Endodermal cell (in vitro differentiated cells): ENCODE results near the gene RNF39. TPM values are rescaled to one million over a fixed set of nuclear protein-coding genes. Genes with fewer than 3 reads are reported as not detected.

ENCODE experiments used
- DNase-seq: peaks from one replicate; pipeline ENCODE4 v3.0.0-alpha.2; 2017
- H3K27ac ChIP-seq: 2 replicates; pipeline ENCODE4 v1.5.1; 2013; ENCODE audit warnings: mild to moderate bottlenecking, low read depth, low read length, moderate library complexity
- H3K27me3 ChIP-seq: 2 replicates; pipeline ENCODE4 v1.6.1; 2013; ENCODE audit warnings: mild to moderate bottlenecking, low read length, moderate library complexity; ENCODE audit not compliant: insufficient read depth, control insufficient read depth, poor library complexity, severe bottlenecking
- H3K36me3 ChIP-seq: 2 replicates; pipeline ENCODE4 v1.7.0; 2013; ENCODE audit warnings: mild to moderate bottlenecking, low read length, moderate library complexity; ENCODE audit not compliant: control insufficient read depth, insufficient read depth
- H3K4me1 ChIP-seq: one replicate; pipeline ENCODE4 v1.7.0; 2013; ENCODE audit warnings: low read length; ENCODE audit not compliant: control insufficient read depth, insufficient read depth
- H3K4me3 ChIP-seq: 2 replicates; pipeline ENCODE4 v1.5.1; 2013; ENCODE audit warnings: mild to moderate bottlenecking, low read length, moderate library complexity
- H3K9ac ChIP-seq: 2 replicates; pipeline ENCODE4 v1.6.1; 2013; ENCODE audit warnings: mild to moderate bottlenecking, low read length, moderate library complexity; ENCODE audit not compliant: poor library complexity, severe bottlenecking; ENCODE audit errors: extremely low read depth
- H3K9me3 ChIP-seq: 2 replicates; pipeline ENCODE4 v1.6.1; 2013; ENCODE audit warnings: mild to moderate bottlenecking, low read length, moderate library complexity; ENCODE audit not compliant: control insufficient read depth
- H3K27ac Mint-ChIP-seq: 2 replicates; pipeline ENCODE4 v1.8.0; 2020; ENCODE audit warnings: mixed read lengths
- H3K27me3 Mint-ChIP-seq: 2 replicates; pipeline ENCODE4 v1.8.0; 2021; ENCODE audit warnings: mild to moderate bottlenecking, mixed read lengths; ENCODE audit not compliant: insufficient read depth
- H3K36me3 Mint-ChIP-seq: 2 replicates; pipeline ENCODE4 v1.8.0; 2020; ENCODE audit warnings: low read depth, mixed read lengths
- H3K4me1 Mint-ChIP-seq: 2 replicates; pipeline ENCODE4 v1.8.0; 2020; ENCODE audit warnings: mixed read lengths
- H3K4me3 Mint-ChIP-seq: 2 replicates; pipeline ENCODE4 v1.8.0; 2020; ENCODE audit warnings: mild to moderate bottlenecking, moderate library complexity, mixed read lengths
- H3K9me3 Mint-ChIP-seq: 2 replicates; pipeline ENCODE4 v1.8.0; 2020; ENCODE audit warnings: mild to moderate bottlenecking, mixed read lengths
- WGBS, 2 experiments: methylation state at CpG; one replicate each; pipeline versions ENCODE4 v1.1.5 to v1.1.7; 2013; ENCODE audit warnings: missing lambda C conversion rate in 2 of 2, mixed read lengths in 1 of 2; ENCODE audit not compliant: insufficient coverage in 1 of 2, insufficient read length in 1 of 2; 5-methylcytosine and 5-hydroxymethylcytosine counted together
- total RNA-seq, 2 donors: library from RNA; stranded (reverse); fragmentation: NEBNext Ultra II Directional in 1 of 2; extraction: Animal tissue kit (Norgen Biotek cat#: 25700) in 1 of 2; gene quantifications; 2 replicates in 1 of 2; 3 replicates in 1 of 2; pipeline ENCODE4 v1.2.1, GENCODE V29; 2021
- TF ChIP-seq, protein P1 (sequence below): fragments of 200-600 bp; sonication (generic); conservative IDR thresholded peaks from 2 replicates; pipeline ENCODE4 v1.5.0; 2021; ENCODE audit warnings: antibody characterized with exemption, mild to moderate bottlenecking

The RNF39 gene
- total RNA-seq, 2 donors from 2014 or later = 0.15 TPM; not detected in 1

- Mint-ChIP-seq H3K4me1 (no peaks in the 10 kb centered on the region), H3K4me3 (no peak overlapping the region), H3K27ac (peak overlapping the region; percentile 13), H3K27me3 (no peaks in the 10 kb centered on the region), H3K36me3 (no peaks in the 10 kb centered on the region), H3K9me3 (no peaks in the 10 kb centered on the region)
- no peaks in the 10 kb centered on the region for H3K9me3 ChIP-seq
- no peak for DNase-seq
- no peaks in the 10 kb centered on the region for H3K4me1 ChIP-seq
- H3K36me3 ChIP-seq = no peaks in the 10 kb centered on the region
- TF ChIP-seq, protein P1, sequence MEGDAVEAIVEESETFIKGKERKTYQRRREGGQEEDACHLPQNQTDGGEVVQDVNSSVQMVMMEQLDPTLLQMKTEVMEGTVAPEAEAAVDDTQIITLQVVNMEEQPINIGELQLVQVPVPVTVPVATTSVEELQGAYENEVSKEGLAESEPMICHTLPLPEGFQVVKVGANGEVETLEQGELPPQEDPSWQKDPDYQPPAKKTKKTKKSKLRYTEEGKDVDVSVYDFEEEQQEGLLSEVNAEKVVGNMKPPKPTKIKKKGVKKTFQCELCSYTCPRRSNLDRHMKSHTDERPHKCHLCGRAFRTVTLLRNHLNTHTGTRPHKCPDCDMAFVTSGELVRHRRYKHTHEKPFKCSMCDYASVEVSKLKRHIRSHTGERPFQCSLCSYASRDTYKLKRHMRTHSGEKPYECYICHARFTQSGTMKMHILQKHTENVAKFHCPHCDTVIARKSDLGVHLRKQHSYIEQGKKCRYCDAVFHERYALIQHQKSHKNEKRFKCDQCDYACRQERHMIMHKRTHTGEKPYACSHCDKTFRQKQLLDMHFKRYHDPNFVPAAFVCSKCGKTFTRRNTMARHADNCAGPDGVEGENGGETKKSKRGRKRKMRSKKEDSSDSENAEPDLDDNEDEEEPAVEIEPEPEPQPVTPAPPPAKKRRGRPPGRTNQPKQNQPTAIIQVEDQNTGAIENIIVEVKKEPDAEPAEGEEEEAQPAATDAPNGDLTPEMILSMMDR = no peak
- H3K27me3 ChIP-seq = no peaks in the 10 kb centered on the region
- 81% methylated on average over 3 of the region's 4 CpGs; no CpG with 5 or more reads in 1 of the 2 experiments for WGBS, 2 experiments
- H3K9ac ChIP-seq = no peak overlapping the region
- no peak overlapping the region for H3K4me3 ChIP-seq
- H3K27ac ChIP-seq = no peak overlapping the region
These were observed 33.7 kb downstream of the RNF39 start for GRCh38 chr6:30041821-30042220.

GRCh38 chr6:30041221-30041620, 34.3 kb downstream of the RNF39 start:
- no peak overlapping the region for H3K4me3 Mint-ChIP-seq
- Histone ChIP-seq H3K9ac (no peak overlapping the region), H3K9me3 (no peaks in the 10 kb centered on the region), H3K4me3 (no peak overlapping the region), H3K27ac (no peak overlapping the region), H3K27me3 (no peaks in the 10 kb centered on the region), H3K36me3 (no peaks in the 10 kb centered on the region), H3K4me1 (no peaks in the 10 kb centered on the region)
- WGBS, 2 experiments = 78 to 93% methylated on average over 4 to 6 of the region's 6 CpGs
- TF ChIP-seq, protein P1 = no peak
- H3K9me3 Mint-ChIP-seq = no peaks in the 10 kb centered on the region
- no peaks in the 10 kb centered on the region for H3K4me1 Mint-ChIP-seq
- no peaks in the 10 kb centered on the region for H3K36me3 Mint-ChIP-seq
- H3K27ac Mint-ChIP-seq = no peak overlapping the region
- DNase-seq = no peak
- H3K27me3 Mint-ChIP-seq = no peaks in the 10 kb centered on the region

- H3K4me3 Mint-ChIP-seq = no peak overlapping the region
- no peak overlapping the region for H3K4me3 ChIP-seq
- TF ChIP-seq, protein P1 = peak; percentile 78
- H3K9me3 ChIP-seq = no peaks in the 10 kb centered on the region
- H3K9ac ChIP-seq = no peak overlapping the region
- H3K27ac ChIP-seq = no peak overlapping the region
- H3K27me3 Mint-ChIP-seq = no peaks in the 10 kb centered on the region
- DNase-seq = no peak
- no peaks in the 10 kb centered on the region for H3K27me3 ChIP-seq
- H3K4me1 Mint-ChIP-seq = no peaks in the 10 kb centered on the region
- no peaks in the 10 kb centered on the region for H3K4me1 ChIP-seq
- H3K9me3 Mint-ChIP-seq = no peaks in the 10 kb centered on the region
- H3K36me3 ChIP-seq = no peaks in the 10 kb centered on the region
- WGBS, 2 experiments = 50 to 58% methylated on average over 2 to 4 of the region's 4 CpGs
- H3K27ac Mint-ChIP-seq = no peak overlapping the region
- peaks cover 5% of the 10 kb centered on the region for H3K36me3 Mint-ChIP-seq
These were observed 38.3 kb downstream of the RNF39 start for GRCh38 chr6:30037182-30037788.
